ENCODE data around the gene NXT1.
"Not testable (repeated sequence)": the region's sequence is repeated elsewhere in the genome, so short reads cannot be mapped to it uniquely, and the experiment has no call there.

The NXT1 gene

DNA sequence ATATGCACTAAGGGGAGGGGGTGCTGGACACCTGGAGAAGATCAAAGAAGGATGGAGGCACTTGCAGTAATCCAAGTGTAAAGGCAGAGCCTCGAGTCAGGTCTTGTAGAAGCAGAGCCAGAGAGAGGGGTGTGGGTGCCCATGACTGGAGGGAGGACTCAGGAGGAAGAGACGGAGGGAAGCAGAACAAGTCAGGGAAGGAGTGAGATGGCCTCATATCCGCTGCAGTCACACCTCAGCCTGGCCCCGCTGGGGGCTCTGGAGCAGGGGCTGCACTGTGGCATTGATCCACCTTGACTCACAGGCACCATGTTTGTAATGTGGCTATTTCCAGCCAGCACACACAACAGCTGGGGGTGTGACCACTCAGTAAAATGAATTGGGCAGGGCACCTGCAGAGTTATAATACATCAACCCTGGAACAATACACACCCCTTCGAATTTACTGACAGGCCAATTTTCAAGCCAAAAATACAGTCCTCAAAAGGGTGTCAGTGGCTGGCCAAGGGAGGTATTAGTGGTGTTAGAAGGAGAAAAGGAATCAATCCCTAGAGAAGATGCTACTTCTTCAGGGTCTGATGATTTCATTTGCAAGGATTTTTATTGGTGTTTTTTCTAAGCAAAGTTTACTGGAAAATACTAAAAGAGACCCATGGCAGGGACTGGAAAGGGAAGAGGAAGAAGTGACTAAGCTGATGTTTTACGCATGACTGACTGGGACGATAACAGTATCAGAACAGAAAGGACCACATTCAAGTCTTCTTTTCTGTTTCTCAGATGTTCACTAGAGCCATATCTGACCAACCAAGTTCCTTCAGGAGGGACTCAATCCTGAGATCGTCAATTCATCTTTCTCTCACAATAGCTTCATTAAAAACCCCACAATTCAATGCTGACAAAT is 18.9 kb upstream of the NXT1 start:
- no peak for FAIRE-seq

GRCh38 chr20:23332467-23332866 is 18.1 kb upstream of the NXT1 start:
- FAIRE-seq, result no peak

GRCh38 chr20:23334111-23334510 is 16.5 kb upstream of the NXT1 start:
- no peak for FAIRE-seq

- no peak for FAIRE-seq
Observed at GRCh38 chr20:23335521-23335920, 15.1 kb upstream of the NXT1 start.

- no peak for FAIRE-seq
Observed at GRCh38 chr20:23336476-23336875, 14.1 kb upstream of the NXT1 start.

- no peak for FAIRE-seq
Observed at GRCh38 chr20:23337312-23337711, 13.3 kb upstream of the NXT1 start.

DNA sequence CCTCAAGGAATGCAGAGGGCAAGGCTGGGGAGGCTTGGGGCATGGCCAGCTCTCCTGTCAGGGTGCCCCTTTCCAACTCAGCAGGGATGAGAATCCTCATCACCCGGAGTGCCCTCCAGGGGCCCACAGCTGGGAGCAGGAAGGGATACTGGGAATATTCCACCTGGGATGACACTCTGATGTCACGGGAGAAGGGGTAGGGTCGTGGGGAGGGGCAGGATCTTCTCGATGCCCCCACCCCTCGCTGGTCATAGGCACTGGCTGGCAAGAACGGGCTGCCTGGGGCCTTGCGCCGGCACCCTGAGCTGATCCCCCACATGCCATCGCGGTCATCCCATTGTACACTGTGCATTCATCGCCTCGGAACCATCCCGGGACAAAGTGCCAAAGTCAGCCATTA is 10.6 kb upstream of the NXT1 start:
- FAIRE-seq, result no peak

GRCh38 chr20:23340524-23340923 is 10.1 kb upstream of the NXT1 start:
- FAIRE-seq, result no peak

DNA sequence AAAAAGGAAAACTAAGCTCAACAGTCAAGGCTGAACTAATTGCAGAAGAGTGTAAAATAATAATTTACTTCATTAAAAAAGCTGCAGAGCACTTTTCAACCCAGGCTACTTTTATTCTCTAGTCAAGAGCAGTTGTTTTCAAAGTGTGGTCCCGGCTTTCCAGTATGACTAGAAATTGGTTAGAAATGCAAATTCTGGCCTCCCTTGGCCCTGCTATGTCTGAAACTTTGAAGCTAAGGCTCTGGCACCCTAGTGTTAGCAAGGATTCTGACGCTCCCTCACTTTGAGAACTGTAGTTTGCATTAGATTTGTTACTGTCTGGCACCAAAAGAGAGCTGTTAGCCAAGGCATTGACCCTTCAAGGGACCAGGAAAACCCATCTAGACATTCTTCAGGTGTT is 9.5 kb upstream of the NXT1 start:
- no peak for FAIRE-seq

- FAIRE-seq, result no peak
Observed at GRCh38 chr20:23343590-23343989, 7.0 kb upstream of the NXT1 start.

DNA sequence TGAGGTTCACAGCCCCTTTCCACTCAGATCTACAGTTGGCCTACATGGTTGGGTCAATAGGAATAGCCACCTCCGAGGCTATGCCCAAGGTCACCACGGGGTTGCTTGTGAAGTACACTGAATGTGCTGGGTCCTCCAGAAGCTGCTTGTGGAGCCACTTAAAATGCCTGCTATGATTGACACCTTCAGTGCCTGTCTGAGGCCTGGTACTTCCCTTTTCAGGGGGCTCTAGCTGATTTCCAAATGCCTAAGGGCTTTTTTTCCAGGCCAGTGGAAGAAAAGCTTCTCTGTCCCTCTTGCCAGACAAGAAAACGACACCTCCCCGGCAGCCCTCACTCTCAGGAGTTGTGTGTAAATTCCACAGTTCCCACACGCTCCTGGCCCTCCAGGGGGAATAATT is 6.3 kb upstream of the NXT1 start:
- no peak for FAIRE-seq

DNA sequence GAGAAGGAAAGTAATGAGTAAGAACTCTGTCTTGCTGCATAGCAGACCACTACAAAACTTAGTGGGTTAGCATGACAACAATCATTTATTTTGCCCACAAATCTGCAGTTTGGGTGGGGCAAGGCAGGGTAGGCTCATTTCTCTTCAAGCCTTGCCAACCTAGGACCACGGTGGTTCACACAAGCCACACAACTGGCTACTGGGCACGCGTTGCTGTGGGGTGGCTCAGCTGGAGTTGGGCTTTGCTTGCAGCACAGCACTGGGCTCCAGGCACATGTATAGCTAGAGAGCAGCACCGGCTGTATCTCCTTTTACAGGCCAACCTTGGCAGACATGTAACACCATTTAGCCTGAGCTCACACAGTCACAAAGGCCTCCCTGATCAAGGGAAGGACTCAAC is 4.6 kb upstream of the NXT1 start:
- no peak for FAIRE-seq

DNA sequence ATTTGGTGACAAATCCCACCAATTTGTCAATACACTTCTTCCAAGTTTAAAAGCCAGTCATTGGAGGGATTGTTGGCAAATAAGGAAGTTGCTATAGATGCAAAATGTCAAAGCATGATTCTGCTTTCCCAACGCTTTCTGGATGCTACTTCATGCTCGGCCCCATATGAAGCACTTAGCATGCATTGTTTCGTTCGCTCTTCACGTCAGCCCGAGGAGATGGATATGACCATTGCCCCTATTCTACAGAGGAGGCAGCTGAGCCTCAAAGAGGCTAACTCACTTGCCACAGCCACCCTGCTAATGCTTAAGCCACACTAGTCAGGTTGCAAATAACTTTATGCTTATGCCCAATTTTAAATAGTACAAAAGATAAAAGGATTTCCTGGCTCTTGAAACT is 2.8 kb upstream of the NXT1 start:
- no peak for FAIRE-seq

DNA sequence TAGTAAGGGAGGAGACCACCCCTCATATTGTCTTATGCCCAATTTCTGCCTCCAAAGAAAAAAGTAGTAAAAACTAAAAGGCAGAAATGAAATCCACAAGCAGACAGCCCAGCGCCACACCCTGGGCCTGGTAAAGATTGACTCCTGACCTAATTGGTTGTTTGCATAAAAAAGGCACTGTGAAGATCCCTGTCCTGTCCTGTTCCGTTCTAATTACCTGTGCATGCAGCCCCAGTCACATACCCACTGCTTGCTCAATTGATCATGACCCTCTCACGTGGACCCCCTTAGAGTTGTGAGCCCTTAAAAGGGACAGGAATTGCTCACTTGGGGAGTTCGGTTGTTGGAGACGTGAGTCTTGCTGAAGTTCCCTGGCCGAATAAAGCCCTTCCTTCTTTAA is 2.1 kb upstream of the NXT1 start:
- FAIRE-seq, result not testable (repeated sequence)

GRCh38 chr20:23349338-23350195 is 1.0 kb upstream of the NXT1 start:
- no peak for FAIRE-seq

- no peak for FAIRE-seq
Observed at GRCh38 chr20:23350904-23351838, 580 bp downstream of the NXT1 start.

GRCh38 chr20:23356203-23356602 is 5.6 kb downstream of the NXT1 start:
- no peak for FAIRE-seq

GRCh38 chr20:23357767-23358562 is 7.4 kb downstream of the NXT1 start:
- peak; percentile 61 for FAIRE-seq

- no peak for FAIRE-seq
Observed at GRCh38 chr20:23358563-23358906, 7.9 kb downstream of the NXT1 start.

DNA sequence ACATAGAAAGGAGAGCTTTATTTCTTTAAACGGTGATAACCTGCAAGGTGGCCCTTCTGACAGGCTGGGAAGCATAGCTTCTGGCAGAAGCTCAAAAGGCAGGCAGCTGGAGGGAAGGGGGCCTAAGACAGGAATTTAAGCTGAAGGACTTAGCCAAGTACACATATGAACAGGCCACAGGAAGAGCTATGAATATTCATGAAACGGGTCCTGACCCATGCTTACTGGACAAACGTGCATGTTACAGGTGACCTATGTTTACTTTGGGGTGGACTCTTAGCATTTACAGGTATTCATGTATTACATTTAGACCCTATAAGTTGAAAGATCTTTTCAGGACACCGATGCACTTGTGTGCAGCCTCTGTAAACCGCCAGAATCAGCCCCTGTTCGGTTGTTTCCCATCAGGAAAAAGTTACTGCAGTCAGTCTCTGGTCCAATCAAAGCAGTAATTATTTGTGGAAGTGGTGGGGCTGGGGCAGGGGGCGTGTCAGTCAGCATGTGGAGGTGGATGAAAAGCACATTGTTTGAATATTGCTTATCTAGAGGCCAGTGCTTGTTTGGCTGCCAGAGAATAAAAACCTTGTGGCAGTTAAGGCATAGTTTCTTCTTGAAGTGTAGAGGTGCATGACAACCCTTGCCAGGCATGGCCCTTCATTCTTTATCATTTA is 8.5 kb downstream of the NXT1 start:
- FAIRE-seq, result no peak

DNA sequence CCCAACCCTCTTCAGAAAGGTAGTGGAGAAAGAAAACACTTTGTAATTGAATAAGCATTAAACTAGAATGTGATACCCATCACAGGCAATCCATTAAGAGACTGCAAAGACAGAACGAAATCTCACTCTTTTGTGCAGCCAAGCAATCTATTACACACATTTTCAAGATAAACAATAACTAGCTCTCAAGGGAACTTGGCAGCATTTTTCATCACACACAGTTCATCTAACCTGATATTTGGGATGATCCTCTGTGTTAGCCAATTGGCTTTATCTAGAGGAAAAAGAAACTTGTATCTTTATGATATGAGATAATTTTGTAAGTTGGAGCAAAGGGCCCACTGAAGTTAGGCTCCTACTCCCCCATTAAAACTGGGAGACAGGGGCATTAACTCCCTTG is 9.9 kb downstream of the NXT1 start:
- no peak for FAIRE-seq

DNA sequence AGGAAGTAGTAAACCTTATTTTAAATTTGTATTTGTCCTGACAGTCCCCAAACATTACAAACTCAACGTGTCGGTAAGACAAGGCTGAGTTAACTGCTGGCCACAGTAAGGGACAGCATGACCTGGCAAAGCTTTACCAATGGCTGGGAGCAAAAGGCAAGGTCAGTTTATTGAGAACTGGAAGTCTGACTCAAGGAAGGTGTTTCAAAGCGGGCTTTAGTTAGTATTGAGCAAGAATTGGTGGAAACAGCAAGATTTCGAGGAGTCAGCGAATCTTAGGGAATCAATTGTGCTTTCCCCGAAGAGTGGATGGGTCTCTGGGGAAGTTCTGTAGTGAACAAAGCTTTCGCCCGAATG is 10.5 kb downstream of the NXT1 start:
- no peak for FAIRE-seq

Measured in colon (tissue), 2 donors.